ENCODE measurements around the gene ERVFRD-1. TPM values are rescaled to one million over a fixed set of nuclear protein-coding genes. Genes with fewer than 3 reads are reported as not detected.

The ERVFRD-1 gene
- total and polyA plus RNA-seq, 4 donors, result 0.06 to 0.26 (median 0.13) TPM

DNA sequence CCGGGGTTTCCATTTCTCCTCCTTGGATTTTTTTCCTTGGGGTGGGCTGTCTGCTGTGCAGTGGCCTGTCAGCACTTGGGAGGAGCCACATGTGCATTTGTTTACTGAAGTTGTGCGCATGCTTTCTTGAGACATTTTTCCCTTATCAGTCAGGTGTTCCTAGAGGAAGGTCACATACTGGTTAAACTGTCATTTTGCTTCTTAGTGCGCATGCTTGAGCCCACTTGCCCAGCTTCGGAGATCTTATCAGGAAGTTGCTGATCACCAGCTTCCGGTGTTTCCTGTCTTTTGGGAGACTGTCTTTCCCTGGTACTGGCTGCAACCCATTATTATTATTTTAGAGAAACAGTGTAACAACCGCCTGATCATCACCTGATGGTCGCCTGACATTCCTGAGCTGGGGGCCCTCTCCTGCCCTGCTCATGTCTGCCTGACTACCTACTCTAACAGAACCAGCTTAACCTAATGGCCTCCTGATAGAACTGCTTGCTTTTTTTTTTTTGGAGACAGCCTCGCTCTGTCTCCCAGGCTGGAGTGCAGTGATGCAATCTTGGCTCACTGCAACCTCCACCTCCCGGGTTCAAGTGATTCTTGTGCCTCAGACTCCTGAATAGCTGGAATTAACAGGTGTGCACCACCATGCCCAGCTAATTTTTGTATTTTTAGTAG, 378 bp upstream of the ERVFRD-1 start:
- 19 to 45% methylated on average over 9 of the region's 9 CpGs for WGBS, 2 donors
- no peak for ATAC-seq (ENCODE audit: insufficient read depth, low FRiP score)
- Histone ChIP-seq H3K9me3 (ENCODE audit: control insufficient read depth in 4 of 4, insufficient read depth in 3 of 4, low read length in 3 of 4) (no peaks in the 10 kb centered on the region), H3K9ac (ENCODE audit: insufficient read depth in 1 of 2, low read length in 2 of 2) (no peak overlapping the region), H3K27ac (ENCODE audit: low read depth in 1 of 2, low read length in 1 of 2) (no peak overlapping the region), H3K36me3 (ENCODE audit: control insufficient read depth in 4 of 4, insufficient read depth in 4 of 4, low read length in 4 of 4) (no peaks in the 10 kb centered on the region), H3K4me3 (no peak overlapping the region), H3K4me1 (ENCODE audit: control insufficient read depth in 5 of 5, insufficient read depth in 5 of 5, low read length in 5 of 5) (peaks cover 0 to 14% (median 4%) of the 10 kb centered on the region in 5 donors), H3K27me3 (ENCODE audit: control insufficient read depth in 3 of 3, insufficient read depth in 3 of 3, low read length in 2 of 3) (no peaks in the 10 kb centered on the region)
- peak in 1 of 3 donors; percentile 23 for DNase-seq
- TF ChIP-seq, protein P1, sequence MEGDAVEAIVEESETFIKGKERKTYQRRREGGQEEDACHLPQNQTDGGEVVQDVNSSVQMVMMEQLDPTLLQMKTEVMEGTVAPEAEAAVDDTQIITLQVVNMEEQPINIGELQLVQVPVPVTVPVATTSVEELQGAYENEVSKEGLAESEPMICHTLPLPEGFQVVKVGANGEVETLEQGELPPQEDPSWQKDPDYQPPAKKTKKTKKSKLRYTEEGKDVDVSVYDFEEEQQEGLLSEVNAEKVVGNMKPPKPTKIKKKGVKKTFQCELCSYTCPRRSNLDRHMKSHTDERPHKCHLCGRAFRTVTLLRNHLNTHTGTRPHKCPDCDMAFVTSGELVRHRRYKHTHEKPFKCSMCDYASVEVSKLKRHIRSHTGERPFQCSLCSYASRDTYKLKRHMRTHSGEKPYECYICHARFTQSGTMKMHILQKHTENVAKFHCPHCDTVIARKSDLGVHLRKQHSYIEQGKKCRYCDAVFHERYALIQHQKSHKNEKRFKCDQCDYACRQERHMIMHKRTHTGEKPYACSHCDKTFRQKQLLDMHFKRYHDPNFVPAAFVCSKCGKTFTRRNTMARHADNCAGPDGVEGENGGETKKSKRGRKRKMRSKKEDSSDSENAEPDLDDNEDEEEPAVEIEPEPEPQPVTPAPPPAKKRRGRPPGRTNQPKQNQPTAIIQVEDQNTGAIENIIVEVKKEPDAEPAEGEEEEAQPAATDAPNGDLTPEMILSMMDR (IDR thresholded peaks at IDR 0.05; ENCODE audit: control extremely low read depth, extremely low read depth), result no peak

DNA sequence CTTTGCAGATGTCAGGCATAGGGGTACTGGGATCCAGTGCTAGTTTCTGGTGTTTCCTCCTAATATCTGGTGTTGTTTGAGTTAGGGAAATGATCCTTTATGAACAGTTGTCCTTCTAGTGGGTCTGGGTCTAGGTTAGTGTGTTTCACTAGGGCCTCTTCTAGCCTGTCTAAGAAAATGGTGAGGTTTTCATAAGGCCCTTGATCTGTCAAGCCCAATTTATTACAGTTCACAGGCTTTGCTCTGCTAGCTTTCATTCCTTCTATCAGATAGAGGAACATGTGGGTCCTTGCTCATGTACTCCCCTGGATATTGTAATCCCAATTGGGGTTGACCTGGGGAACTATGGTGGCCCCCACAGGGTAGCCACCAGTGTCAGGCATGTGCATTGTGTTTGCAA, 2.8 kb downstream of the ERVFRD-1 start:
- no peak for DNase-seq
- H3K4me3 ChIP-seq, result no peak overlapping the region
- no peak overlapping the region for H3K9ac ChIP-seq (ENCODE audit: insufficient read depth in 1 of 2, low read length in 2 of 2)
- ATAC-seq (ENCODE audit: insufficient read depth, low FRiP score), result no peak
- H3K27me3 ChIP-seq (ENCODE audit: control insufficient read depth in 3 of 3, insufficient read depth in 3 of 3, low read length in 2 of 3), result no peaks in the 10 kb centered on the region
- H3K9me3 ChIP-seq (ENCODE audit: control insufficient read depth in 4 of 4, insufficient read depth in 3 of 4, low read length in 3 of 4), result no peaks in the 10 kb centered on the region
- TF ChIP-seq, protein P1 (IDR thresholded peaks at IDR 0.05; ENCODE audit: control extremely low read depth, extremely low read depth), result no peak
- no peak overlapping the region for H3K27ac ChIP-seq (ENCODE audit: low read depth in 1 of 2, low read length in 1 of 2)
- no peaks in the 10 kb centered on the region for H3K36me3 ChIP-seq (ENCODE audit: control insufficient read depth in 4 of 4, insufficient read depth in 4 of 4, low read length in 4 of 4)
- peaks cover 0 to 17% (median 4%) of the 10 kb centered on the region in 5 donors for H3K4me1 ChIP-seq (ENCODE audit: control insufficient read depth in 5 of 5, insufficient read depth in 5 of 5, low read length in 5 of 5)

DNA sequence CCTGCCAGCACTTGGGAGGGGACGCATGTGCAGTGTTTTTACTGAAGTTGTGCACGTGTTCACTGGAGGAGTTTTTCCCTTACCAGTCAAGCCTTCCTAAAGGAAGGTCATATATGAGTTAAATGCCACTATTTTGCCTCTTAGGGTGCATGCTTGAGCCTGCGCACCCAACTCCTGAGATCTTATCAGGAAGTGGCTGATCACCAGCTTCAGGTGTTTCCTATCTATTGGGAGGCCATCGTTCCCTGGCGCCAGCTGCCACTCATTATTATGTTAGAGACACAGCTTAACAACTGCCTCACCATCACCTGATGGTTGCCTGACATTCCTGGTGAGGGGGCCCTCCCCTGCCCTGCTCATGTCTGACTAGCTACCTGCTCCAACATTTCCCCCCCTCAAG, 8.5 kb downstream of the ERVFRD-1 start:
- peaks cover 0 to 11% (median 0%) of the 10 kb centered on the region in 5 donors for H3K4me1 ChIP-seq (ENCODE audit: control insufficient read depth in 5 of 5, insufficient read depth in 5 of 5, low read length in 5 of 5)
- ATAC-seq (ENCODE audit: insufficient read depth, low FRiP score) (no peak), DNase-seq (no peak)
- no peak overlapping the region for H3K9ac ChIP-seq (ENCODE audit: insufficient read depth in 1 of 2, low read length in 2 of 2)
- no peak overlapping the region for H3K27ac ChIP-seq (ENCODE audit: low read depth in 1 of 2, low read length in 1 of 2)
- H3K27me3 ChIP-seq (ENCODE audit: control insufficient read depth in 3 of 3, insufficient read depth in 3 of 3, low read length in 2 of 3), result no peaks in the 10 kb centered on the region
- TF ChIP-seq, protein P1 (IDR thresholded peaks at IDR 0.05; ENCODE audit: control extremely low read depth, extremely low read depth), result no peak
- no peak overlapping the region for H3K4me3 ChIP-seq
- WGBS, 2 donors, result 87 to 89% methylated on average over 5 of the region's 5 CpGs
- H3K9me3 ChIP-seq (ENCODE audit: control insufficient read depth in 4 of 4, insufficient read depth in 3 of 4, low read length in 3 of 4), result peaks cover 0 to 2% (median 0%) of the 10 kb centered on the region in 4 donors
- no peaks in the 10 kb centered on the region for H3K36me3 ChIP-seq (ENCODE audit: control insufficient read depth in 4 of 4, insufficient read depth in 4 of 4, low read length in 4 of 4)

DNA sequence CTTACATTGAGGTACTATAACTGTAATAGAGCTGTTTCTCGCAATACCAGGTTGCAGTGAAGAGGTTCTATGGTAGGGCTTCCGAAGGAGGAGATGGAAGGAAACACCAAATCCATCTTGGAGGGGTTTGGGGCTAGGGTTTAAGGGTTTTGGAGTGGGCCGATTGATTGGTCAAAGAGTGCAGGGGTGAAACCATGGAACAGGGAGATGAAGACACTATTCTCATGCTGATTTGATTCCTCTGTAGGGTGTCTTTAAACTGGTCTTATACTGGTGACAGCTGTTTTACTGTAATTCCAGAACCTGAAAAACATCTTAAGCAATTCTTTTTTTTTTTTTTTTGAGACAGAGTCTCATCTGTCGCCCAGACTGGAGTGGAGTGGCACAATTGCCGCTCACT, 10.1 kb downstream of the ERVFRD-1 start:
- DNase-seq (no peak), ATAC-seq (ENCODE audit: insufficient read depth, low FRiP score) (no peak)
- H3K9ac ChIP-seq (ENCODE audit: insufficient read depth in 1 of 2, low read length in 2 of 2), result no peak overlapping the region
- 82 to 93% methylated on average over 5 of the region's 5 CpGs for WGBS, 2 donors
- H3K36me3 ChIP-seq (ENCODE audit: control insufficient read depth in 4 of 4, insufficient read depth in 4 of 4, low read length in 4 of 4), result no peaks in the 10 kb centered on the region
- peaks cover 0 to 2% (median 0%) of the 10 kb centered on the region in 4 donors for H3K9me3 ChIP-seq (ENCODE audit: control insufficient read depth in 4 of 4, insufficient read depth in 3 of 4, low read length in 3 of 4)
- H3K4me1 ChIP-seq (ENCODE audit: control insufficient read depth in 5 of 5, insufficient read depth in 5 of 5, low read length in 5 of 5), result peaks cover 0 to 10% (median 0%) of the 10 kb centered on the region in 5 donors
- H3K27me3 ChIP-seq (ENCODE audit: control insufficient read depth in 3 of 3, insufficient read depth in 3 of 3, low read length in 2 of 3), result no peaks in the 10 kb centered on the region
- no peak overlapping the region for H3K4me3 ChIP-seq
- TF ChIP-seq, protein P1 (IDR thresholded peaks at IDR 0.05; ENCODE audit: control extremely low read depth, extremely low read depth), result no peak
- no peak overlapping the region for H3K27ac ChIP-seq (ENCODE audit: low read depth in 1 of 2, low read length in 1 of 2)
